Suprapubic skin (tissue), 4 donors: Measurements from ENCODE around the gene AK4.

Source experiments
- EP300 ChIP-seq: sonication (generic); formaldehyde crosslinking; IDR thresholded peaks from one replicate; pipeline ENCODE4 v1.6.1; 2017; ENCODE audit warnings: antibody characterized with exemption
- POLR2A ChIP-seq, 2 donors: fragments of 450-650 bp; IDR thresholded peaks; one replicate each; pipeline ENCODE4 v1.6.1; 2017; ENCODE audit warnings: antibody characterized with exemption in 2 of 2, mild to moderate bottlenecking in 2 of 2, moderate library complexity in 2 of 2
- POLR2AphosphoS5 ChIP-seq, 3 donors: sonication (generic); formaldehyde crosslinking; IDR thresholded peaks; one replicate each; pipeline ENCODE4 v1.6.1; 2017; ENCODE audit warnings: antibody characterized with exemption in 3 of 3
- TF ChIP-seq, protein P1 (sequence below), 2 donors: fragments of 200-600 bp in 1 of 2; fragments of 450-650 bp in 1 of 2; sonication (generic) in 1 of 2; IDR thresholded peaks; one replicate each; pipeline ENCODE4 v1.5.1; 2016 to 2019; ENCODE audit warnings: antibody characterized with exemption in 2 of 2, mild to moderate bottlenecking in 1 of 2, moderate library complexity in 1 of 2

DNA sequence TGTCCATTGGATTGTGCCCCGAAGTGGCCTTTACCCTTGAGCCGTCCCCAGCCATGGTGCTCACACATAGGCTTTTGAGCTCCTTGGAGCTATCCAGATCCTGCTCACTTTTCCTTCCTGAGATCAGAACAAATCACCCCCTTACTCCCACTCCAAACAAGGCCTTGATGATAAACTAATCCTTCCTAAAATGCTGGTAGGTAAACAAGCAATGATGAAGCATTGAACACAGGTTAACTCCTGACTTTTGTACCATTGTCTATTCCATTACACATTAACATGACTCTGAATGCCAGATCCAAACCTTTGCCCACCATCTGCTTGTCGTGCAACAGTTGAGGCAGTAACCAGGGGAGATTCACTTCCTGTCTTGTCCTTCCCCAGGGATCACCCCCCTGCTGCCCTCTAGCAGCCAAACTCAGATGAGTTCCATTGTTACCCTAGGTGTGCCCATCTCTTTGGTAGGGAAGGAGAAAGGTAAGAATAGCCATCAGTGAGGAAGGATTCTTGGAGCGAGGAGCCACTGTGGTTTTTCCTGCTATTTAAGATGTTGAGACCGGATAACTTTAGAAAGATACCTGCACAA, 81.8 kb downstream of the AK4 start:
- TF ChIP-seq, protein P1, sequence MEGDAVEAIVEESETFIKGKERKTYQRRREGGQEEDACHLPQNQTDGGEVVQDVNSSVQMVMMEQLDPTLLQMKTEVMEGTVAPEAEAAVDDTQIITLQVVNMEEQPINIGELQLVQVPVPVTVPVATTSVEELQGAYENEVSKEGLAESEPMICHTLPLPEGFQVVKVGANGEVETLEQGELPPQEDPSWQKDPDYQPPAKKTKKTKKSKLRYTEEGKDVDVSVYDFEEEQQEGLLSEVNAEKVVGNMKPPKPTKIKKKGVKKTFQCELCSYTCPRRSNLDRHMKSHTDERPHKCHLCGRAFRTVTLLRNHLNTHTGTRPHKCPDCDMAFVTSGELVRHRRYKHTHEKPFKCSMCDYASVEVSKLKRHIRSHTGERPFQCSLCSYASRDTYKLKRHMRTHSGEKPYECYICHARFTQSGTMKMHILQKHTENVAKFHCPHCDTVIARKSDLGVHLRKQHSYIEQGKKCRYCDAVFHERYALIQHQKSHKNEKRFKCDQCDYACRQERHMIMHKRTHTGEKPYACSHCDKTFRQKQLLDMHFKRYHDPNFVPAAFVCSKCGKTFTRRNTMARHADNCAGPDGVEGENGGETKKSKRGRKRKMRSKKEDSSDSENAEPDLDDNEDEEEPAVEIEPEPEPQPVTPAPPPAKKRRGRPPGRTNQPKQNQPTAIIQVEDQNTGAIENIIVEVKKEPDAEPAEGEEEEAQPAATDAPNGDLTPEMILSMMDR (IDR thresholded peaks at IDR 0.05), result no peak
- TF ChIP-seq POLR2AphosphoS5 (IDR thresholded peaks at IDR 0.05) (no peak), EP300 (no peak), POLR2A (IDR thresholded peaks at IDR 0.05) (no peak)
